Sigmoid colon (tissue), 7 donors: ENCODE results near the gene CSE1L. TPM values are rescaled to one million over a fixed set of nuclear protein-coding genes. Genes with fewer than 3 reads are reported as not detected.
A peak's percentile ranks its signal among the peaks of the same experiment; 100 is the strongest.

ENCODE experiments used
- DNase-seq: peaks from one replicate; pipeline ENCODE4 v3.0.0-alpha.2; 2019
- H3K27ac ChIP-seq, 4 donors: fragments of 200-600 bp; sonication (generic); one replicate each; pipeline ENCODE4 v1.5.1; 2016 to 2019; ENCODE audit warnings: mild to moderate bottlenecking in 1 of 4
- H3K27me3 ChIP-seq, 3 donors: fragments of 200-600 bp; sonication (generic); one replicate each; pipeline ENCODE4 v1.5.1; 2019; ENCODE audit warnings: mild to moderate bottlenecking in 1 of 3
- H3K36me3 ChIP-seq, 4 donors: fragments of 200-600 bp; sonication (generic); one replicate each; pipeline ENCODE4 v1.5.1; 2016 to 2019
- H3K4me1 ChIP-seq, 4 donors: fragments of 200-600 bp; sonication (generic); one replicate each; pipeline ENCODE4 v1.5.1; 2017 to 2019
- H3K4me3 ChIP-seq, 4 donors: fragments of 200-600 bp; sonication (generic); one replicate each; pipeline ENCODE4 v1.5.1; 2017 to 2019; ENCODE audit warnings: mild to moderate bottlenecking in 2 of 4, moderate library complexity in 1 of 4
- H3K9me3 ChIP-seq, 4 donors: fragments of 200-600 bp in 3 of 4; sonication (generic) in 3 of 4; one replicate each; pipeline versions ENCODE4 v1.5.1 to v1.6.1; 2013 to 2019
- EP300 ChIP-seq, 4 donors: sonication (generic); formaldehyde crosslinking; IDR thresholded peaks; one replicate each; pipeline ENCODE4 v1.6.1; 2017; ENCODE audit warnings: antibody characterized with exemption in 4 of 4
- POLR2A ChIP-seq, 2 donors: fragments of 450-650 bp; IDR thresholded peaks; one replicate each; pipeline ENCODE4 v1.6.1; 2016; ENCODE audit warnings: antibody characterized with exemption in 2 of 2, mild to moderate bottlenecking in 2 of 2, moderate library complexity in 2 of 2
- POLR2AphosphoS5 ChIP-seq, 4 donors: sonication (generic); formaldehyde crosslinking; IDR thresholded peaks; one replicate each; pipeline ENCODE4 v1.6.1; 2017; ENCODE audit warnings: antibody characterized with exemption in 4 of 4
- WGBS, 2 donors: extraction: QIAGEN DNeasy Blood & Tissue Kit; methylation state at CpG; one replicate each; pipeline ENCODE4 v1.1.7; 2013; 5-methylcytosine and 5-hydroxymethylcytosine counted together
- intact Hi-C: fragments of 100-400 bp; cut with DNase I; formaldehyde crosslinking; loops from one replicate; pipeline ENCODE4 v1.15.1; 2023
- polyA plus RNA-seq, 3 donors: library from polyadenylated mRNA; stranded (reverse); fragments of 200-250 nt; gene quantifications; one replicate each; pipeline ENCODE4 v1.2.3, GENCODE V29; 2013
- small RNA-seq, 3 donors: library from RNA; depleted of rRNA; stranded (forward); fragments of <200 nt; gene quantifications; one replicate each; pipeline ENCODE3, GENCODE V24; 2016
- total RNA-seq, 4 donors: library from RNA; depleted of rRNA; stranded (reverse); fragments of >200 nt; gene quantifications; one replicate each; pipeline ENCODE4 v1.1.0, GENCODE V29; 2016
- TF ChIP-seq, protein P1 (sequence below), 4 experiments: fragments of 450-650 bp in 3 of 4; fragments of 200-600 bp in 1 of 4; IDR thresholded peaks; one replicate each; pipeline ENCODE4 v1.5.1; 2016 to 2019; ENCODE audit warnings: antibody characterized with exemption in 4 of 4, mild to moderate bottlenecking in 3 of 4, moderate library complexity in 2 of 4
- donor health status: healthy with polysubstance abuse.
- donor health status: Bipolar disorder and iron deficiency.
- donor health status: healthy.

The CSE1L gene
- total and polyA plus RNA-seq, 7 donors, result 10.2 to 43.9 (median 34.6) TPM

DNA sequence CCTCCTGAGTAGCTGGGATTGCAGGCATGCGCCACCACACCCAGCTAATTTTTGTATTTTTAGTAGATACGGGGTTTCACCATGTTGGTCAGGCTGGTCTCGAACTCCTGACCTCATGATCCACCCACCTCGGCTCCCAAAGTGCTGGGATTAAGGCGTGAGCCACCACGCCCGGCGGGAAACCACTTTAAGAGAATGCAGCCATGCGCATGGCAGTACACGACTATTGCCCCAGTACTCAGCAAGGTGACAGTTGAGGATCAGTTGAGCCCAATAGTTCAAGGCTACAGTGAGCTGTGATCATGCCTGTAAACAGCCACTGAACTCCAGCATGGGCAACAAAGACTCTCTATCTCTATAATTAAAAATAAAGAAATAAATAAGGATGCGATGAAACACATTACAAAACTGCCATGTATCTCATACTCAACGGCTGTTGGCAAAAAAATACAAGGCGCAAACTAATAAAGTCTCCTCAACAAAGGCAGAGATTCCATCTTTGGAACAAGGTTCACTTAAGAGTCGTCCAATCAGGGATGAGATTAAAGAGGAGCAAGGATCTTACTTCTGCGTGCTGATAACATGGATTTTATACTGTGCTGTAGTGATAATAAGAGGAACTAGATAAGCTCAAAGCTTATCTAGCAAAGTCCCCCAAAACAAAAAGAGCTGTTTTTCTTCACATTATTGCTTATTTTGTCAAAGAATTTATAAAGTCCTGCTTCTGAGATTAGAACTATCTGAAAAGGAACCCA is 90.9 kb downstream of the CSE1L start:
- H3K27me3 ChIP-seq, result no peaks in the 10 kb centered on the region
- intact Hi-C loops, result no loop called here
- 87 to 95% methylated on average over 15 of the region's 15 CpGs for WGBS, 2 donors
- DNase-seq, result no peak
- no peak overlapping the region for H3K27ac ChIP-seq
- H3K36me3 ChIP-seq, result peaks cover 0 to 43% (median 7%) of the 10 kb centered on the region in 4 donors
- TF ChIP-seq, protein P1, sequence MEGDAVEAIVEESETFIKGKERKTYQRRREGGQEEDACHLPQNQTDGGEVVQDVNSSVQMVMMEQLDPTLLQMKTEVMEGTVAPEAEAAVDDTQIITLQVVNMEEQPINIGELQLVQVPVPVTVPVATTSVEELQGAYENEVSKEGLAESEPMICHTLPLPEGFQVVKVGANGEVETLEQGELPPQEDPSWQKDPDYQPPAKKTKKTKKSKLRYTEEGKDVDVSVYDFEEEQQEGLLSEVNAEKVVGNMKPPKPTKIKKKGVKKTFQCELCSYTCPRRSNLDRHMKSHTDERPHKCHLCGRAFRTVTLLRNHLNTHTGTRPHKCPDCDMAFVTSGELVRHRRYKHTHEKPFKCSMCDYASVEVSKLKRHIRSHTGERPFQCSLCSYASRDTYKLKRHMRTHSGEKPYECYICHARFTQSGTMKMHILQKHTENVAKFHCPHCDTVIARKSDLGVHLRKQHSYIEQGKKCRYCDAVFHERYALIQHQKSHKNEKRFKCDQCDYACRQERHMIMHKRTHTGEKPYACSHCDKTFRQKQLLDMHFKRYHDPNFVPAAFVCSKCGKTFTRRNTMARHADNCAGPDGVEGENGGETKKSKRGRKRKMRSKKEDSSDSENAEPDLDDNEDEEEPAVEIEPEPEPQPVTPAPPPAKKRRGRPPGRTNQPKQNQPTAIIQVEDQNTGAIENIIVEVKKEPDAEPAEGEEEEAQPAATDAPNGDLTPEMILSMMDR (IDR thresholded peaks at IDR 0.05), result no peak
- no peak for TF ChIP-seq POLR2AphosphoS5 (IDR thresholded peaks at IDR 0.05)
- TF ChIP-seq EP300 (IDR thresholded peaks at IDR 0.05), result no peak
- TF ChIP-seq POLR2A (IDR thresholded peaks at IDR 0.05), result no peak
- H3K4me1 ChIP-seq, result peaks cover 0 to 25% (median 20%) of the 10 kb centered on the region in 4 donors
- H3K4me3 ChIP-seq, result no peak overlapping the region
- no peaks in the 10 kb centered on the region for H3K9me3 ChIP-seq

DNA sequence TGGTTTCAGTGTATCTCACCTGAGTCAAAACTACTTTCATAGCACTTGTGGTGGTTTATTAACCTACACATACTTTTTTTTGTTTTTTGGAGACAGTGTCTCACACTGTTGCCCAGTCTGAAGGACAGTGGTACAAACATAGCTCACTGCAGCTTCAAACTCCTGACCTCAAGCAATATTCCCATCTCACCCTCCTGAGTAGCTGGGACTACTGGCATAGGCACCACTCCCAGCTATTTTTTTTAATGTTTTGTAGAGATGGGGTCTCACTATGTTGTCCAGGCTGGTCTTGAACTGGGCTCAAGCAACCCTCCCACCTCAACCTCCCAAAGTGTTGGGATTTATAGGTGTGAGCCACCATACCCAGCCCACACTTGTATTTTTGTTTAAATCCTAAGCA is 92.3 kb downstream of the CSE1L start:
- H3K9me3 ChIP-seq, result no peaks in the 10 kb centered on the region
- intact Hi-C loops, result no loop called here
- H3K4me3 ChIP-seq, result no peak overlapping the region
- no peaks in the 10 kb centered on the region for H3K27me3 ChIP-seq
- no peak for DNase-seq
- H3K36me3 ChIP-seq, result peaks cover 0 to 43% (median 3%) of the 10 kb centered on the region in 4 donors
- peaks cover 0 to 16% (median 14%) of the 10 kb centered on the region in 4 donors for H3K4me1 ChIP-seq
- TF ChIP-seq POLR2A (IDR thresholded peaks at IDR 0.05), result no peak
- no peak for TF ChIP-seq EP300 (IDR thresholded peaks at IDR 0.05)
- TF ChIP-seq, protein P1 (IDR thresholded peaks at IDR 0.05), result no peak
- TF ChIP-seq POLR2AphosphoS5 (IDR thresholded peaks at IDR 0.05), result no peak
- no peak overlapping the region for H3K27ac ChIP-seq

DNA sequence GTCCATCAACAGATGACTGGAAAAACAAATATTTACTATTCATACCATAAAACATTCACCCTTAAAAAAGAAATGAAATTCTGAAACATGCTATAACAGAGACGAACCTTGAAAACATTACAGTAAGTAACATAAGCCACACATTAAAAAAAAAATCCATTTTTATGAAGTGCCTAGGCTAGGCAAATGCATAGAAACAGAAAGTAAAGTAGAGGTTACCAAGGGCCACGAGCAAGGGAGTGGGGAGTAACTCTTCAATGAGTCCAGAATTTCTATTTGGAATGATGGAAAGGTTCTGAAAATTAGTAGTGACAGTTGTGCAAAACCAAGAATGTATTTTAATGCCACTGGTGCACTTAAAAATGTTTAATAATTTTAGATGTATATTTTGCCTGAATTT is 94.3 kb downstream of the CSE1L start:
- H3K27me3 ChIP-seq, result no peaks in the 10 kb centered on the region
- no peaks in the 10 kb centered on the region for H3K9me3 ChIP-seq
- DNase-seq, result no peak
- peak overlapping the region in 1 of 4 donors; percentile 0 for H3K27ac ChIP-seq
- H3K4me1 ChIP-seq, result peaks cover 0 to 16% (median 12%) of the 10 kb centered on the region in 4 donors
- 21 to 40% methylated on average over 2 of the region's 2 CpGs for WGBS, 2 donors
- H3K4me3 ChIP-seq, result no peak overlapping the region
- peaks cover 0 to 34% (median 6%) of the 10 kb centered on the region in 4 donors for H3K36me3 ChIP-seq
- no peak for TF ChIP-seq POLR2A (IDR thresholded peaks at IDR 0.05)
- no peak for TF ChIP-seq POLR2AphosphoS5 (IDR thresholded peaks at IDR 0.05)
- TF ChIP-seq, protein P1 (IDR thresholded peaks at IDR 0.05), result no peak
- no peak for TF ChIP-seq EP300 (IDR thresholded peaks at IDR 0.05)
- intact Hi-C loops, result no loop called here

DNA sequence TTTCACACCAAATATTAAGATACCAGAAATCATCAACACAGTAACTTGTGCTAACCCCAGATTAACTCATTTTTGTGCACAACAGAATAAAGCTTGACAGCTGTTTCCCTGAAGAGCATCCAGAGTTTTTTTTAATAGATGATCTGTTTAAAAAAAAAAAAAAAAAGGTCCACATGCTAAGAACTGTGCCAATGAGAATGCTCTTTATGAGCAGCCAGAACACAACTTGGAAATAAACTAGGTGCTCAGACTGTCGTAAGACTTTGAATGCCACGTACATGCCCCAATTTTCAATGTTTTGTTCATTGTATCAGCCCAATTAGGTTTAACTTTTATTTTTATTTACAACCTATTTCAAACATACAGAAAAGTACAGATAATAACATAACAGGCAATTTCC is 94.7 kb downstream of the CSE1L start:
- intact Hi-C loops, result no loop called here
- H3K36me3 ChIP-seq, result peaks cover 0 to 30% (median 5%) of the 10 kb centered on the region in 4 donors
- peaks cover 0 to 16% (median 12%) of the 10 kb centered on the region in 4 donors for H3K4me1 ChIP-seq
- no peaks in the 10 kb centered on the region for H3K9me3 ChIP-seq
- H3K27ac ChIP-seq, result peak overlapping the region in 2 of 4 donors; percentile 0 to 9
- no peak overlapping the region for H3K4me3 ChIP-seq
- 80 to 81% methylated on average over 2 of the region's 2 CpGs for WGBS, 2 donors
- no peak for DNase-seq
- TF ChIP-seq POLR2AphosphoS5 (IDR thresholded peaks at IDR 0.05) (no peak), POLR2A (IDR thresholded peaks at IDR 0.05) (no peak), EP300 (IDR thresholded peaks at IDR 0.05) (no peak)
- TF ChIP-seq, protein P1 (IDR thresholded peaks at IDR 0.05), result no peak
- no peaks in the 10 kb centered on the region for H3K27me3 ChIP-seq

Small RNA genes within 50 kb of the gene (small RNA-seq; reads per million reads assigned to genes)
- 0 reads per million in 3 donors for gene SNAP23P1

Other genes with a start within 250 kb of the CSE1L start
- 10 to 100 TPM; 12.8 to 21.0 (median 17.3) TPM for gene PREX1, start 218.3 kb upstream of the CSE1L start, total RNA-seq
- 10 to 100 TPM in 1 of 3 donors, 1 to 10 TPM in 2; 5.4 to 22.9 (median 6.7) TPM for gene PREX1, start 218.3 kb upstream of the CSE1L start, polyA plus RNA-seq
- 10 to 100 TPM; 22.1 to 27.3 (median 24.4) TPM for gene ARFGEF2, start 124.6 kb upstream of the CSE1L start, total RNA-seq
- 10 to 100 TPM; 11.4 to 28.2 (median 15.0) TPM for gene ARFGEF2, start 124.6 kb upstream of the CSE1L start, polyA plus RNA-seq
- gene STAU1, start 142.0 kb downstream of the CSE1L start, total RNA-seq, result 100 to 1,000 TPM in 1 of 4 donors, 10 to 100 TPM in 3; 82.8 to 110 (median 92.7) TPM
- gene STAU1, start 142.0 kb downstream of the CSE1L start, polyA plus RNA-seq, result 10 to 100 TPM; 51.9 to 66.1 (median 58.3) TPM
- gene DDX27, start 173.1 kb downstream of the CSE1L start, total RNA-seq, result 10 to 100 TPM; 23.5 to 28.2 (median 27.8) TPM
- 10 to 100 TPM; 16.8 to 40.4 (median 22.2) TPM for gene DDX27, start 173.1 kb downstream of the CSE1L start, polyA plus RNA-seq
- 10 to 100 TPM; 25.7 to 32.1 (median 29.6) TPM for gene ZNFX1, start 231.7 kb downstream of the CSE1L start, total RNA-seq
- 10 to 100 TPM in 1 of 3 donors, 1 to 10 TPM in 2; 7.2 to 20.2 (median 9.5) TPM for gene ZNFX1, start 231.7 kb downstream of the CSE1L start, polyA plus RNA-seq